Measurements from ENCODE around the gene TBCEL. TPM values are rescaled to one million over a fixed set of nuclear protein-coding genes. Genes with fewer than 3 reads are reported as not detected.

The TBCEL gene
- total RNA-seq, 1 donor from 2014 or later, result 13.9 TPM

DNA sequence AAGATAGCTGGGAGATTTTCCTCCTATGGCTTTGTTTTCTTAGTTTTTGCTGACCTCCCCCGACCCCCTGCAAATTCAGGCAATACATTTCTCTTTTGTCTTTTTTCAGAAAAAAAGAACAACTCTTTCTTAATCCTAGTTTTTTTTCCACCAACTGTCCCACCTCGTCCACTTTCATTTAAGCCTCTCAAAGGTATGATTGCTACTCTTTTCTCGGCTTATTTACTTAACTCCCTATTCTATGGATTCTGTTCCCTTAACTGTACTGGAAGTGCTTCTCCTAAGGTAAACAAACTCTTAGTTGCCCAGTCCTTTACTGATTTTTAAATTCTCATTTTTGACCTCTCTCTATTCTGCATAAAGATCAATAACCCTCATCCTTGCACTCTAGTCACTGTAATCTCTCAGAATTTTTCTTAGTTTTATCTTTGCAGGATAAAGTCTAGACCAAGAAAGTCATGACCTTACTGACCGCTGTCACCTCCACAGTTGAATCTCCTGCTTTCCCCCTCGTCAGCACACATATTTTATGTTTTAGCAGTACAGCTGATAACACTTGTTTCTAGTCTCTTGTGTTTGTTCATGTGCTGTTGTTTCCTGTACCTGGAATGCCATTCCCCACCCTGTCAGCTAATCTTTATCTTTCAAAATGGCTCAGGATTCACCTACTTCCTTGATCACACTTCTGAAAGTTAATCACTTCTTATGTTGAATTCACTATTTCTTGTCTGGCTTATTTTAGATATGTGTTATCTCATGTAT lies 14.9 kb downstream of the TBCEL start:
- H3K27me3 ChIP-seq (ENCODE audit: control insufficient read depth, insufficient read depth, low read length), result no peaks in the 10 kb centered on the region

GRCh38 chr11:121039971-121040613 lies 16.2 kb downstream of the TBCEL start:
- H3K27me3 ChIP-seq (ENCODE audit: control insufficient read depth, insufficient read depth, low read length), result no peaks in the 10 kb centered on the region
- no peak for DNase-seq (ENCODE audit: low read depth)
- TF ChIP-seq, protein P1, sequence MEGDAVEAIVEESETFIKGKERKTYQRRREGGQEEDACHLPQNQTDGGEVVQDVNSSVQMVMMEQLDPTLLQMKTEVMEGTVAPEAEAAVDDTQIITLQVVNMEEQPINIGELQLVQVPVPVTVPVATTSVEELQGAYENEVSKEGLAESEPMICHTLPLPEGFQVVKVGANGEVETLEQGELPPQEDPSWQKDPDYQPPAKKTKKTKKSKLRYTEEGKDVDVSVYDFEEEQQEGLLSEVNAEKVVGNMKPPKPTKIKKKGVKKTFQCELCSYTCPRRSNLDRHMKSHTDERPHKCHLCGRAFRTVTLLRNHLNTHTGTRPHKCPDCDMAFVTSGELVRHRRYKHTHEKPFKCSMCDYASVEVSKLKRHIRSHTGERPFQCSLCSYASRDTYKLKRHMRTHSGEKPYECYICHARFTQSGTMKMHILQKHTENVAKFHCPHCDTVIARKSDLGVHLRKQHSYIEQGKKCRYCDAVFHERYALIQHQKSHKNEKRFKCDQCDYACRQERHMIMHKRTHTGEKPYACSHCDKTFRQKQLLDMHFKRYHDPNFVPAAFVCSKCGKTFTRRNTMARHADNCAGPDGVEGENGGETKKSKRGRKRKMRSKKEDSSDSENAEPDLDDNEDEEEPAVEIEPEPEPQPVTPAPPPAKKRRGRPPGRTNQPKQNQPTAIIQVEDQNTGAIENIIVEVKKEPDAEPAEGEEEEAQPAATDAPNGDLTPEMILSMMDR (IDR thresholded peaks at IDR 0.05; ENCODE audit: insufficient read depth, low read length, poor library complexity, severe bottlenecking), result no peak
- no peak overlapping the region for H3K4me3 ChIP-seq (ENCODE audit: low read depth, low read length)
- H3K36me3 ChIP-seq (ENCODE audit: control insufficient read depth, insufficient read depth, low read length), result no peaks in the 10 kb centered on the region

More for the DNA sequence above, 14.9 kb downstream of the TBCEL start:
- H3K4me3 ChIP-seq (ENCODE audit: low read depth, low read length), result no peak overlapping the region
- TF ChIP-seq, protein P1 (IDR thresholded peaks at IDR 0.05; ENCODE audit: insufficient read depth, low read length, poor library complexity, severe bottlenecking), result no peak
- no peaks in the 10 kb centered on the region for H3K36me3 ChIP-seq (ENCODE audit: control insufficient read depth, insufficient read depth, low read length)
- no peak for DNase-seq (ENCODE audit: low read depth)

- Histone ChIP-seq H3K36me3 (ENCODE audit: control insufficient read depth, insufficient read depth, low read length) (no peaks in the 10 kb centered on the region), H3K4me3 (ENCODE audit: low read depth, low read length) (no peak overlapping the region), H3K27me3 (ENCODE audit: control insufficient read depth, insufficient read depth, low read length) (no peaks in the 10 kb centered on the region)
- no peak for DNase-seq (ENCODE audit: low read depth)
- TF ChIP-seq, protein P1 (IDR thresholded peaks at IDR 0.05; ENCODE audit: insufficient read depth, low read length, poor library complexity, severe bottlenecking), result no peak
These were observed 16.7 kb downstream of the TBCEL start for GRCh38 chr11:121040614-121041002.

DNA sequence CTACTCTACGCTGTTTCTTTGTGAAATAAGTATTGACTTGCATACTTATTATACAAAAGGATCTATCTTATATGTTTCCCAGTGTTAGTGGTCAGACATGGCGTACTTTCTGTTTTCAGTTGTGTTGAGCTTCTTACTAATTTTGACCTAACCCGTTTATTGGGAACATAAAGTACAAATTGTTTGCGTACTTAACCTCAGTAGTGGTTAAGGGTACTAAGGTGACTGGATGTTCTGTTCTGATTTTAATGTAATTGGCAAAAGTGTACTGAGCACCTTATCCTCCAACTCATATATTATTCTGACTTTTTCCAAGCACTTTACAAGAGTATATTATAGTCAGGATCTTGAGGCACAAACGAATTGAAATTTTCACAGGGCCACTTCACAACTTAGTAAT lies 17.2 kb downstream of the TBCEL start:
- TF ChIP-seq, protein P1 (IDR thresholded peaks at IDR 0.05; ENCODE audit: insufficient read depth, low read length, poor library complexity, severe bottlenecking), result no peak
- Histone ChIP-seq H3K36me3 (ENCODE audit: control insufficient read depth, insufficient read depth, low read length) (no peaks in the 10 kb centered on the region), H3K27me3 (ENCODE audit: control insufficient read depth, insufficient read depth, low read length) (no peaks in the 10 kb centered on the region), H3K4me3 (ENCODE audit: low read depth, low read length) (no peak overlapping the region)
- no peak for DNase-seq (ENCODE audit: low read depth)

- Histone ChIP-seq H3K4me3 (ENCODE audit: low read depth, low read length) (no peak overlapping the region), H3K36me3 (ENCODE audit: control insufficient read depth, insufficient read depth, low read length) (no peaks in the 10 kb centered on the region), H3K27me3 (ENCODE audit: control insufficient read depth, insufficient read depth, low read length) (no peaks in the 10 kb centered on the region)
- no peak for DNase-seq (ENCODE audit: low read depth)
- TF ChIP-seq, protein P1 (IDR thresholded peaks at IDR 0.05; ENCODE audit: insufficient read depth, low read length, poor library complexity, severe bottlenecking), result no peak
These were observed 18.4 kb downstream of the TBCEL start for GRCh38 chr11:121042296-121042695.
